Right renal pelvis (tissue), 4 donors: ENCODE measurements around the gene MTO1. TPM values are rescaled to one million over a fixed set of nuclear protein-coding genes. Genes with fewer than 3 reads are reported as not detected.
"Not testable (repeated sequence)": the region's sequence is repeated elsewhere in the genome, so short reads cannot be mapped to it uniquely, and the experiment has no call there.

Source experiments
- DNase-seq, 4 donors: peaks; one replicate each; pipeline ENCODE4 v3.0.0-alpha.2; 2013; ENCODE audit warnings: low read depth in 4 of 4, low spot score in 3 of 4, missing footprints in 1 of 4
- polyA plus RNA-seq, 4 donors: library from polyadenylated mRNA; unstranded; fragments of 120-200 nt; gene quantifications; one replicate each; pipeline ENCODE4 v1.2.1, GENCODE V29; 2013; ENCODE audit not compliant: insufficient read length in 4 of 4

MTO1 gene
- polyA plus RNA-seq, 4 donors: 29.8 to 39.1 (median 35.5) TPM

DNA sequence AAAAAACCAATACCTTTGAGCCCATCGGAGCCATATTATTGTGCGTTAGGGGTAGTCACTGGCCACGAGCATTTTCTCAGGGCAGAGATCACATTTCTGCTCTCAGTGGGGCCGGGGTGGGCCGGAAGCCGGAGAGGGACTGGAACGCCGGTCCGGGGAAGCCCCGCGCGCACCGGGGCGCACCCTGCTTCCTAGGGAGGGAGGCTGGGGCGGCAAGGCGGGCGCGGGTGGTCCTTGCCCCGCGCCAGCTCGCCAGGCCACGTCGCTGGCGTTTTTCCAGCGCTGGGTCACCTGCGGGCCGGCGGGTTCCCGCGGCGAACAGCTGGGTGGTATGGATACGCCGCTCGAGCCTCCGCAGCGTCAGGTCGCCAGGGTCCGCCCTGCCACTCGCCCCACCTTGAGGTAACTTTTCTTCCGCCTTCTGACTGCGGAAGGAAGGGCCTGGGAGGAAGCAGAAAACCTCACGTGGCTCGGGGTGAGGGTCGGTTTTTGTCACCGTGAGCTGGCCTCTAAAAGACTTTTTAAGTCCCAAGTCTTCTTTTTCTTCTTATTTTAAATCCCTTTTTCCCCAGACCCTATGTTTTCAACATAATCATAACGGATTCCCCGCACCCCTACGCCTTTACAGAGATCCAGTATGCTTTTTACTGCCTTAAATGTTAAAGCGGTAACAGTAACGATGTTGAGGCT lies 62.0 kb downstream of the MTO1 start:
- peak in 3 of 4 donors; percentile 39 to 65 (median 49) for DNase-seq

DNA sequence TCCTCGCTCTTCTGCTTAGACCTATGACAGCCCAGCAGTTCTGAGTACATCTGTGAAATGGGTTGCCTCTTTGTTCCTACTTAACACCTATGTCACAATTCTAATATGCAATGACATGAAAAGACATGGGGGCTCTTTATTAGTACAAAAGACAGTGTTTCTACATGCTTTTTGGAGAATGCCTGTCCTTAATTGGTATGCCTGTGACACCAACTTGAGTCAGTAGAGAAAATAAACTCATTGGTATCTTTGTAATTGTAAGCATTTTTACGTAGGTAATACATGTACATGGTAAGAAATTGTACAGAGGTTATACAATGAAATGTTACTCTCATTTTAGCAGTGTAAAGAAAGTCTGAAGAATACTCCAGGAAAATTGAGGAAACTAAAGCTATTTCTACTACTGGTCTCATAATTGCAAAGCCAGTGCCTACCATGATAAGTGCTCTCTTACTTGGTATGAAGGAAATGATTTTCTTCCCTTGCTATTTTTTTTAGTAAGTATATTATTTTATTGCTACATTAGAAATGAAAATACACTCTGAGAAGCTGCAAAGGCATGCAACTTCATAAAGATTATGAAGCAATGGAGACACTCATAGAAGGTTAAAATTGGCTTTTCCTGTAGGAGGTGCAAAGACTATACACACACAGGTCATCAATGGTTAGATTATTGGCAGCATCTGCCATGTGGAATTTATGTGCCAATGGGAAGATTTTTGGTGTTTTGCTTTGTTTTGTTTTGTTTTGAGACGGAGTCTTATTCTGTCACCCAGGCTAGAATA lies 64.2 kb downstream of the MTO1 start:
- DNase-seq: no peak

GRCh38 chr6:73528897-73529296 lies 67.4 kb downstream of the MTO1 start:
- DNase-seq: no peak

GRCh38 chr6:73532293-73532692 lies 70.8 kb downstream of the MTO1 start:
- DNase-seq: no peak

GRCh38 chr6:73534628-73535027 lies 73.1 kb downstream of the MTO1 start:
- no peak for DNase-seq

- DNase-seq: no peak
Observed at GRCh38 chr6:73537677-73538076, 76.1 kb downstream of the MTO1 start.

DNA sequence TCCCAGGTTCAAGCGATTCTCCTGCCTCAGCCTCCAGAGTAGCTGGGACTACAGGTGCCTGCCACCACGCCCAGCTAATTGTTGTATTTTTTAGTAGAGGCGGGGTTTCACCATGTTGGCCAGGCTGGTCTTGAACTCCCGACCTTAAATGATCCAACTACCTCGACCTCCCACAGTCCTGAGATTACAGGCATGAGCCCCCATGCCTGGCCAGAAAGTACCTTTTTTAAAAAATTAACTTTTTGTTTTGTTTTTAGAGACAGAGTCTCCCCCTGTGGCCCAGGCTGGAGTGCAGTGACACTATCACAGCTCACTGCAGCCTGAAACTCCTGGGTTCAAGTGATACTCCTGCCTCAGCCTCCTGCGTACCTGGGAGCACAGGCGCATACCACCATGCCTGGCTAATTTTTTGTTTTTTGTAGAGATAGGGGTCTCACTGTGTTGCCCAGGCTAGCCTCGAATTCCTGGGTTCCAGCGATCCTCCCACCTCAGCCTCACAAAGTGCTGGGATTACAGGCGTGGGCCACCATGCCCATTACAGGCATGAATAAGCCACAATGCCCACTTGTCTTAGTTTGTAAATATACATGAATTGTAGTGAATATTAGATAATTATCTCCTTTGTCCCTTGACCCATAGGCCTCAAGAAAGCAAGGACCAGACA lies 76.7 kb downstream of the MTO1 start:
- no peak for DNase-seq

GRCh38 chr6:73542481-73542880 lies 80.9 kb downstream of the MTO1 start:
- not testable (repeated sequence) for DNase-seq

DNA sequence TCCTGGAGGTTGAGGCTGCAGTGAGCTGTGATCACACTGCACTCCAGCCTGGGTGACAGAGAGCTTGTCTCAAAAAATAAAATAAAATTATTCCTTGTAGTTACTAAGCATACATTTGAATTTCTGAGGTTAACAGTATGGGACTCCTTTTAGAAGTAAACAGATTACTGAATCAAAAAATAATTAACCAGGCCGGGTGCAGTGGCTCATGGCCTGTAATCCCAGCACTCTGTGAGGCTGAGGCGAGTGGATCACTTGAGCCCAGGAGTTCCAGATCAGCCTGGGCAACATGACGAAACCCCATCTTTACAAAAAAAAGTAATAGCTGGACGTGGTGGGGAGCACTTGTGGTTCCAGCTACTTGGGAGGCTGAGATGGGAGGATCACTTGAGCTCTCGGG lies 81.4 kb downstream of the MTO1 start:
- DNase-seq: no peak

GRCh38 chr6:73547036-73547435 lies 85.5 kb downstream of the MTO1 start:
- no peak for DNase-seq

DNA sequence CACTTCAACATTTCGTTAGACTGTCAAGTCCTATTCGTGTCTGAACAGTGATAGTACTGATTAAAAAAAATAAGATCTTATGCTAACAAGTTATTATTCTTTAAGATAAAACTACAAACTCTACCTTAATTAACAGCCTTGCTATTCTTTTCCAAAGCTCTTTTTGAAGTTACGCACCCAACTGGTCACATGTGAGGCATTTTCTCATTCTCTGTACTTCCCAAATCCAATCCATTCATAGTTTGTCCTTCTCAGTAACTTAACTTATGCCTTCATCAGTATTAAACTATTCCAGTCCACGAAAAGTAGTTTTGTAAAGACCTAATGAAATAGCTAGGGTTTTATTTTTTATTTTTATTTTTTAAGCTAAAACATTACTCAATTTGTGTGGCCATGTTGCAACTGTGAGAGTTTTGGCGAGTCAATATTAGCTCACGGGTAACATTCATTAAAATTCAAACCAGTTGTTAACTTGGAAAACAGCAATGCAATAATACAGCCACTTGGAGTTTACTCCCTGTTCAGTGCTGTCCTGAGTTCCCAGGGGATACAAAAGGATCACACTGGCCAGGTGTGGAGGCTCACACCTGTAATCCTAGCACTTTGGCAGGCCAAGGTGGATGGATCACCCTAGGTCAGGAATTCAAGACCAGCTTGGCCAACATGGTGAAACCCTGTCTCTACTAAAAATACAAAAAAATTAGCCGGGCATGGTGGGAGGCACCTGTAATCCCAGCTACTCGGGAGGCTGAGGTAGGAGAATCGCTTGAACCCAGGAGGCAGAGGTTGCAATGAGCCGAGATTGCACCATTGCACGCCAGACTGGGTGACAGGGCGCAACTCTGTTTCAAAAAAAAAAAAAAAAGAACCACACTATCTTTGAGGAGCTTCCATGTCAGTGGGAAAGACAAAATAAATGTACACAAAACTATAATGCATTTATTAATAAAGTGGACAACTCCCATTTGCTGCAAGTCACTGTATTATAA lies 87.2 kb downstream of the MTO1 start:
- DNase-seq: no peak

GRCh38 chr6:73551115-73551514 lies 89.6 kb downstream of the MTO1 start:
- DNase-seq: not testable (repeated sequence)

DNA sequence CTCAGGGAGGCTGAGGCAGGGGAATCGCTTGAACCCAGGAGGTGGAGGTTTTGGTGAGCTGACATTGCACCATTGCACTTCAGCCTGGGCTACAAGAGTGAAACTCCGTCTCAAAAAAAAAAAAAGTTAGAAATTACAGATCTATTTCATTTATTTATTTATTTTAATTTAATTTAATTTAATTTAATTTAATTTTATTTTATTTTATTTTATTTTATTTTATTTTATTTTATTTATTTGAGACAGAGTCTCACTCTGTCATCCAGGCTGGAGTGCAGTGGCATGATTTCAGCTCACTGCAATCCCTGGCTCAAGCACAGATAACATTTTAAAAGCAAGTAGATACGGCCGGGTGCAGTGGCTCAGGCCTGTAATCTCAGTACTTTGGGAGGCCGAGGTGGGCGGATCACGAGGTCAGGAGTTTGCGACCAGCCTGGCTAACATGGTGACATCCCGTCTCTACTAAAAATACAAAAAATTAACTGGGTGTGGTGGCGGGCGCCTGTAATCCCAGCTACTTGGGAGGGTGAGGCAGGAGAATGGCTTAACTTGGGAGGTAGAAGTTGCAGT lies 93.9 kb downstream of the MTO1 start:
- DNase-seq: not testable (repeated sequence)

- DNase-seq: no peak
Observed at GRCh38 chr6:73556836-73557235, 95.3 kb downstream of the MTO1 start.

Other genes starting within 250 kb of the MTO1 start
- gene KHDC1L, start 236.2 kb upstream of the MTO1 start, polyA plus RNA-seq: under 1 TPM; 0.28 to 0.69 (median 0.36) TPM
- gene KHDC1, start 198.5 kb upstream of the MTO1 start, polyA plus RNA-seq: 10 to 100 TPM in 1 of 4 donors, 1 to 10 TPM in 3; 6.2 to 10.8 (median 8.5) TPM
- gene DPPA5, start 107.5 kb upstream of the MTO1 start, polyA plus RNA-seq: not detected
- under 1 TPM in 1 of 4 donors, not detected in 3; 0.13 TPM for gene KHDC3L, start 99.1 kb upstream of the MTO1 start, polyA plus RNA-seq
- under 1 TPM in 2 of 4 donors, not detected in 2; 0.31 to 0.38 TPM for gene OOEP, start 91.8 kb upstream of the MTO1 start, polyA plus RNA-seq
- under 1 TPM; 0.45 to 0.99 (median 0.65) TPM for gene DDX43, start 66.9 kb upstream of the MTO1 start, polyA plus RNA-seq
- gene CGAS, start 9.4 kb upstream of the MTO1 start, polyA plus RNA-seq: 1 to 10 TPM; 3.1 to 3.9 (median 3.2) TPM
- over 10,000 TPM; 19,598 to 21,513 (median 20,563) TPM for gene EEF1A1, start 59.3 kb downstream of the MTO1 start, polyA plus RNA-seq
- gene SLC17A5, start 192.3 kb downstream of the MTO1 start, polyA plus RNA-seq: 10 to 100 TPM; 18.4 to 23.5 (median 21.0) TPM
- 10 to 100 TPM; 12.7 to 16.8 (median 14.8) TPM for gene CD109, start 234.5 kb downstream of the MTO1 start, polyA plus RNA-seq